NCI-H2171 treated with DMSO at 0.1 percent for 48 hours (cell line): ENCODE measurements around the gene GPR32.
A peak's percentile ranks its signal among the peaks of the same experiment; 100 is the strongest.
"Not testable (repeated sequence)": the region's sequence is repeated elsewhere in the genome, so short reads cannot be mapped to it uniquely, and the experiment has no call there.

Source experiments
- DNase-seq: peaks from one replicate; lab custom pipeline; 2025; lab: John Stamatoyannopoulos, UW

GPR32 gene

GRCh38 chr19:50749490-50749889 lies 20.8 kb upstream of the GPR32 start:
- no peak for DNase-seq

GRCh38 chr19:50750010-50750409 lies 20.3 kb upstream of the GPR32 start:
- DNase-seq, result peak; percentile 4

GRCh38 chr19:50753879-50754278 lies 16.4 kb upstream of the GPR32 start:
- DNase-seq, result no peak

- not testable (repeated sequence) for DNase-seq
Measured at GRCh38 chr19:50756244-50756643, 14.0 kb upstream of the GPR32 start.

GRCh38 chr19:50757624-50758023 lies 12.6 kb upstream of the GPR32 start:
- not testable (repeated sequence) for DNase-seq

GRCh38 chr19:50759076-50759475 lies 11.2 kb upstream of the GPR32 start:
- DNase-seq, result not testable (repeated sequence)

GRCh38 chr19:50759886-50760285 lies 10.4 kb upstream of the GPR32 start:
- peak; percentile 71 for DNase-seq

GRCh38 chr19:50761501-50761900 lies 8.8 kb upstream of the GPR32 start:
- DNase-seq, result not testable (repeated sequence)

GRCh38 chr19:50763521-50763920 lies 6.7 kb upstream of the GPR32 start:
- not testable (repeated sequence) for DNase-seq

- no peak for DNase-seq
Measured at GRCh38 chr19:50764409-50764808, 5.9 kb upstream of the GPR32 start.

GRCh38 chr19:50766746-50767145 lies 3.5 kb upstream of the GPR32 start:
- not testable (repeated sequence) for DNase-seq

- DNase-seq, result not testable (repeated sequence)
Measured at GRCh38 chr19:50767263-50767662, 3.0 kb upstream of the GPR32 start.

GRCh38 chr19:50768277-50768676 lies 2.0 kb upstream of the GPR32 start:
- no peak for DNase-seq

- DNase-seq, result no peak
Measured at GRCh38 chr19:50770888-50771287, 624 bp downstream of the GPR32 start.

- DNase-seq, result peak; percentile 53
Measured at GRCh38 chr19:50772476-50772875, 2.2 kb downstream of the GPR32 start.

- not testable (repeated sequence) for DNase-seq
Measured at GRCh38 chr19:50772912-50773311, 2.6 kb downstream of the GPR32 start.

- not testable (repeated sequence) for DNase-seq
Measured at GRCh38 chr19:50773454-50773853, 3.2 kb downstream of the GPR32 start.

GRCh38 chr19:50776131-50776530 lies 5.9 kb downstream of the GPR32 start:
- DNase-seq, result no peak

GRCh38 chr19:50777261-50777660 lies 7.0 kb downstream of the GPR32 start:
- DNase-seq, result no peak

- no peak for DNase-seq
Measured at GRCh38 chr19:50777830-50778303, 7.6 kb downstream of the GPR32 start.

- no peak for DNase-seq
Measured at GRCh38 chr19:50778906-50779430, 8.7 kb downstream of the GPR32 start.

- DNase-seq, result no peak
Measured at GRCh38 chr19:50779504-50780457, 9.5 kb downstream of the GPR32 start.

GRCh38 chr19:50780753-50781435 lies 10.6 kb downstream of the GPR32 start:
- no peak for DNase-seq
